Measurements from ENCODE around the gene NRBF2.

Gene NRBF2

DNA sequence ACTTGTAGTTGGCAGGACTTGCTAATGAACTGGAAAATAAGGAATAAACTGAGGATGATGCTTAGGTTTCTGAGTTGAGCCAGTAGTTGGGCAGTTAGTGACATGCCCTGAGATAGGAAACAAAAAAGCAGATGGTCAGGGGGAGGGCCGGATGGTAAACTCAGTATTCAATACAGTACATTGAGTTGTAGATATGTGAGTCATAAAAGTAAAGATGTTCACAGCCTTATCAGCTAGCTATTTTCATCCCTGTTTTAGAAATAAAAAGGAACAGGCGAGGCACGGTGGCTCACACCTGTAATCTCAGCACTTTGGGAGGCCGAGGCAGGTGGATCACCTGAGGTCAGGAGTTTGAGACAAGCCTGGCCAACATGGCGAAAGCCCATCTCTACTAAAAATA lies 22.2 kb upstream of the NRBF2 start:
- no peak overlapping the region for H3K4me3 ChIP-seq (ENCODE audit: low read depth, low read length)
- DNase-seq (ENCODE audit: low read depth), result no peak
- TF ChIP-seq, protein P1, sequence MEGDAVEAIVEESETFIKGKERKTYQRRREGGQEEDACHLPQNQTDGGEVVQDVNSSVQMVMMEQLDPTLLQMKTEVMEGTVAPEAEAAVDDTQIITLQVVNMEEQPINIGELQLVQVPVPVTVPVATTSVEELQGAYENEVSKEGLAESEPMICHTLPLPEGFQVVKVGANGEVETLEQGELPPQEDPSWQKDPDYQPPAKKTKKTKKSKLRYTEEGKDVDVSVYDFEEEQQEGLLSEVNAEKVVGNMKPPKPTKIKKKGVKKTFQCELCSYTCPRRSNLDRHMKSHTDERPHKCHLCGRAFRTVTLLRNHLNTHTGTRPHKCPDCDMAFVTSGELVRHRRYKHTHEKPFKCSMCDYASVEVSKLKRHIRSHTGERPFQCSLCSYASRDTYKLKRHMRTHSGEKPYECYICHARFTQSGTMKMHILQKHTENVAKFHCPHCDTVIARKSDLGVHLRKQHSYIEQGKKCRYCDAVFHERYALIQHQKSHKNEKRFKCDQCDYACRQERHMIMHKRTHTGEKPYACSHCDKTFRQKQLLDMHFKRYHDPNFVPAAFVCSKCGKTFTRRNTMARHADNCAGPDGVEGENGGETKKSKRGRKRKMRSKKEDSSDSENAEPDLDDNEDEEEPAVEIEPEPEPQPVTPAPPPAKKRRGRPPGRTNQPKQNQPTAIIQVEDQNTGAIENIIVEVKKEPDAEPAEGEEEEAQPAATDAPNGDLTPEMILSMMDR (IDR thresholded peaks at IDR 0.05; ENCODE audit: control insufficient read depth, extremely low read depth, insufficient read depth), result no peak

DNA sequence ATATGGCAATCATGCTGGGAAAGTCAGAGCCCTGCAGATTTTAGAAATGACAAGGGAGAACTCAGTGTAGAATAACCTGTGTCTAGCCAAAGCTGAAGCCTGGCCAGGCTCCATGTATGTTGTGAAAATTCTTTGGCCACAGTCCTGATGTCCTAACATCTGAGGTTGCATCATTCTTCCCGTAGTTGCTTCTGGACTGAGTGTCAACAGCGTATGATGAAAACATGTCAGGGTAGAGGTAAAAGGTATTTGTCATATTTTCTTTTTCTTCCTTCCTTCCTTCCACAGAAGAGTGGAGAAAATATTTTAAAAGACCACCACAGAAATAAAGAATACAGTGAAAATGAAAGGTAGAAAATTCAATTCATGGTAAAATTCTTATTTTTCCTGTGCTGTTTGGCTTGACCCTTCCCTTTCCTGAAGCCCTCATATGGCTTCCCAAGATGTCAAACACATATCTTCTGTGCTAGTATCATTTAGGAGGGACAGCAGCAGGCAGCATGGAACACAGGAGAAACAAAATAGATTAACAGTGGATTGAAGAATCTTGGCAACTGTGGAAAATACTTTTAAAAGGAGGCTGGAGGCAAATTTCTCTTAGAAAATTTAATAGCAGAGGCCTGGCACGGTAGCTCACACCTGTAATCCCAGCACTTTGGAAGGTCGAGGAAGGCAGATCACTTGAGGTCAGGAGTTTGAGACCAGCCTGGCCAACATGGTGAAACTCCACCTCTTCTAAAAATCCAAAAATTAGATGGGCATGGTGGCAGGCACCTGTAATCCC lies 18.9 kb upstream of the NRBF2 start:
- no peak overlapping the region for H3K4me3 ChIP-seq (ENCODE audit: low read depth, low read length)
- DNase-seq (ENCODE audit: low read depth), result peak; percentile 81
- TF ChIP-seq, protein P1 (IDR thresholded peaks at IDR 0.05; ENCODE audit: control insufficient read depth, extremely low read depth, insufficient read depth), result no peak

DNA sequence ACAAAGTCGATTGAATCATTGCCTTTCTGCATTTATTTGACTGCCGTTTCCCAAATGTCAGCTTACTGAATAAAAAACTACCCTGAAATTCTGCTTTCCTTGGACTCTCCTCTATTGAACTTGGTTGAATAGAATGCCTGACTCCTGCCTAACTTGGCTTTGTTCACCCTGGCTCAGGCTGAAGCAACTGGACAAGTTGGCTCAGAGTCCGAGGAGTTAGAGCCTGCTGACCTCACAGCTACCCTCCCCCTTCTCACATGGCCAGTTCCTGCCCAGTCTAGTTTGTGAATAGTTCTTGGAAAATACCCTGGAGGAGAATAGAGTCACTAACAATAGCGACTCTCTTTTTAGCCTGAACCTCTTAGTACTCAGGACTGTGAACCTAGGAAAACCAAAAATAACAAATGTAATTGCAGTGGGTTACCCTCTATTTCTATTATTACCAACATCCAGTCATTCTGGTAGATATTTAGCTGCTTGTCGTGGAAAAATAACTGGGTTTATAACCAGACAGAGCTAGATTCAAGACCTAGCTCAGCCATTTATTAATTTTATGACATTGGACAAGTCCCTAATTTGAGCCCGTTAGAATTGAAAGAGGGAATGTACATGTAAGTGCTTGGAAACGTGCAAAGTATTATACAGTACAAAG lies 17.3 kb upstream of the NRBF2 start:
- no peak overlapping the region for H3K4me3 ChIP-seq (ENCODE audit: low read depth, low read length)
- DNase-seq (ENCODE audit: low read depth), result peak; percentile 45
- TF ChIP-seq, protein P1 (IDR thresholded peaks at IDR 0.05; ENCODE audit: control insufficient read depth, extremely low read depth, insufficient read depth), result no peak

DNA sequence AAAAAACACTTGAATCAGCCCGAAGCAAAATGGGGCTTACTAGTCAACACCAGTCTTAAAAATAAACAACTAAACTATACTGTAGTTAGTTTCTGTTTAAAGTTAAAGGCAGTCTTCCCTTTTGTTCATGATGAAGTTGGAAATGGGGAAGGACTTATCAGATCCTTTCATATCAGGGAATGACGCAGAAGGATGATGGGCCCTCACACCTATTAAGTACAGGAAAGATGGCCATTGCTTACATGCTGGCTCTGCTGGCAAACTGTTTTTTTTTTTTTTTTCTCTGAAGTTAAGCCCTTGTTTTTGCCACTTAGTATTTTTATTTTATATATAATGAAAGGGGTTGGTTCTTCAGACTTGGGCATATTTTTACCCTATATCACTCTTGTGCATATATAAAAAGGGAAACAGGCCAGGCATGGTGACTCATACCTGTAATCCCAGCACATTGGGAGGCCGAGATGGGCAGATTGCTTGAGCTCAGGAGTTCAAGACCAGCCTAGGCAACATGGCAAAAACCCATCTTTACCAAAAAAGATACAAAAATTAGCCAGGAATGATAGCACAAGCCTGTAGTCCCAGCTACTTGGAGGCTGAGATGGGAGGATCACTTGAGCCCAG lies 16.6 kb upstream of the NRBF2 start:
- no peak for DNase-seq (ENCODE audit: low read depth)
- H3K4me3 ChIP-seq (ENCODE audit: low read depth, low read length), result no peak overlapping the region
- TF ChIP-seq, protein P1 (IDR thresholded peaks at IDR 0.05; ENCODE audit: control insufficient read depth, extremely low read depth, insufficient read depth), result no peak

DNA sequence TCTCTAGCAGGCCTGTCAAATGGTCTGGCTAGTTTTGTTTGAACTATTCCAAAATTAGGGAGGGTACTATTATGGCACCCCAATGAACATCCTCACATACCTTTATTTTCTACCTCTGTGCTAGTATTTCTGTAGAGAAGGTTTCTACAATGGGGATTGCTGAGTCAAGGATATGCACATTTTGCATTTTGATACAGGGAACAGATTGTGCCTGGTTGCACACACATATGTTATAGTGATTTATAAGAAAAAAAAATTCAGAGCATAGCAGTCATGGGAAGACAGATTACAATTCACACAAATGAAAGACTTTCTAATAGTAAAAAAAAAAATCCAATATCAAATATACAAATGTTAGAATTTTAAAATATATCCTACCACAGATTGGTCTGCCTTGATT lies 14.1 kb upstream of the NRBF2 start:
- no peak overlapping the region for H3K4me3 ChIP-seq (ENCODE audit: low read depth, low read length)
- DNase-seq (ENCODE audit: low read depth), result no peak
- TF ChIP-seq, protein P1 (IDR thresholded peaks at IDR 0.05; ENCODE audit: control insufficient read depth, extremely low read depth, insufficient read depth), result no peak

DNA sequence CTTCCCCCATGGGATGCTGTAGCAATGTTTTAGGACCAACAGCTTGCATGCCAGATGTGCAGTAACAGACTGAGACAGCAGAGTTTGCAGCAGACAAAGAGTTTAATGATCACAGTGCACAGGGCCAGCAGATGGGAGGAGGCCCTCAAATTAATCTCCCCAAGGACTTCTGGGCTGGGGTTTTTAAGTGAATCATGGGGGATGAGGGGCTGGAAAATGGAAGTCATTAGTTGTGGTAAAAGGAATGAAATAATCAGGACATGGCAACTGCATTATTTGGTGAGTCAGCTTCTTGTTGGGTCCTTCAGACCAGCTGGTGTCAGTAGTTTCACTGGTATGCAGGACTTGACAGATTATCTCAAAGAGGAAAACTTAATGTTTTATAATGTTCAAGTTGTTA lies 12.6 kb upstream of the NRBF2 start:
- no peak overlapping the region for H3K4me3 ChIP-seq (ENCODE audit: low read depth, low read length)
- DNase-seq (ENCODE audit: low read depth), result no peak
- TF ChIP-seq, protein P1 (IDR thresholded peaks at IDR 0.05; ENCODE audit: control insufficient read depth, extremely low read depth, insufficient read depth), result no peak
